PC-3 (cell line): ENCODE results near the gene HSD17B11.
"Not testable (repeated sequence)": the region's sequence is repeated elsewhere in the genome, so short reads cannot be mapped to it uniquely, and the experiment has no call there.

Experiments
- EZH2phosphoT487 ChIP-seq: fragments of 300-600 bp; sonication (generic); IDR thresholded peaks from 2 replicates; pipeline ENCODE4 v1.6.1; 2018; ENCODE audit warnings: mild to moderate bottlenecking, antibody characterized with exemption, low read length, borderline replicate concordance
- TF ChIP-seq, protein P1 (sequence below): fragments of 300-600 bp; sonication (generic); conservative IDR thresholded peaks from 2 replicates; pipeline ENCODE4 v1.5.1; 2017; ENCODE audit warnings: antibody characterized with exemption, low read depth, mild to moderate bottlenecking, low read length

DNA sequence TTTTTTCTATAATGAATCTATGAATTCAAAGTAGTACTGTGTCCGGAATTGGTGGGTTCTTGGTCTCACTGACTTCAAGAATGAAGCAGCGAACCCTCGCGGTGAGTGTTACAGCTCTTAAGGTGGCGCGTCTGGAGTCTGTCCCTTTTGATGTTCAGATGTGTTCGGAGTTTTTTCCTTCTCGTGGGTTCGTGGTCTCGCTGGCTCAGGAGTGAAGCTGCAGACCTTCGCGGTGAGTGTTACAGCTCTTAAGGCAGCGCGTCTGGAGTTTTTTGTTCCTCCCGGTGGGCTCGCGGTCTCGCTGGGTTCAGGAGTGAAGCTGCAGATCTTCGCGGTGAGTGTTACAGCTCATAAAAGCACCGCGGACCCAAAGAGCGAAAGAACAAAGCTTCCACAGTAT is 4.1 kb upstream of the HSD17B11 start:
- TF ChIP-seq, protein P1, sequence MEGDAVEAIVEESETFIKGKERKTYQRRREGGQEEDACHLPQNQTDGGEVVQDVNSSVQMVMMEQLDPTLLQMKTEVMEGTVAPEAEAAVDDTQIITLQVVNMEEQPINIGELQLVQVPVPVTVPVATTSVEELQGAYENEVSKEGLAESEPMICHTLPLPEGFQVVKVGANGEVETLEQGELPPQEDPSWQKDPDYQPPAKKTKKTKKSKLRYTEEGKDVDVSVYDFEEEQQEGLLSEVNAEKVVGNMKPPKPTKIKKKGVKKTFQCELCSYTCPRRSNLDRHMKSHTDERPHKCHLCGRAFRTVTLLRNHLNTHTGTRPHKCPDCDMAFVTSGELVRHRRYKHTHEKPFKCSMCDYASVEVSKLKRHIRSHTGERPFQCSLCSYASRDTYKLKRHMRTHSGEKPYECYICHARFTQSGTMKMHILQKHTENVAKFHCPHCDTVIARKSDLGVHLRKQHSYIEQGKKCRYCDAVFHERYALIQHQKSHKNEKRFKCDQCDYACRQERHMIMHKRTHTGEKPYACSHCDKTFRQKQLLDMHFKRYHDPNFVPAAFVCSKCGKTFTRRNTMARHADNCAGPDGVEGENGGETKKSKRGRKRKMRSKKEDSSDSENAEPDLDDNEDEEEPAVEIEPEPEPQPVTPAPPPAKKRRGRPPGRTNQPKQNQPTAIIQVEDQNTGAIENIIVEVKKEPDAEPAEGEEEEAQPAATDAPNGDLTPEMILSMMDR: not testable (repeated sequence)
- TF ChIP-seq EZH2phosphoT487: not testable (repeated sequence)
